ENCODE measurements around the gene WDR36.

Gene WDR36

DNA sequence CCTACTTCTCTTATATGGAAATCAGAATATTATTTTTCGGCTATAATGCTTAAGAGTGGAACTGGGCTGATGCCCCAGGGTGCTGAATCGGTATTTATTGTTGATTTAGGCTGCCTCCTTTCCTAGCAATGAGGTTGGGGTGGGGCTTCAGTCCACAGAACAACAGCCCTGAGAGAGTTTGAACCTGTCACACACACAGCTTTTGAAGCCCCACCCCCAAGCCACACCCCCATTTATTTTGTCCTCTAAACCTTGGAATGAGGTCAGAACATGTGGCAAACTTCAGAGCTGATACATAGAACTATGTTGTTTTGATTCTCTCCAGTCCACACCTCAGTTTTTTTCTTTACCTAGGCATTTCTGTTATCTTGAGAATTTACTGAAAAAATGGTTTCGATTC, 80.4 kb downstream of the WDR36 start:
- FAIRE-seq, result no peak
- TF ChIP-seq, protein P1, sequence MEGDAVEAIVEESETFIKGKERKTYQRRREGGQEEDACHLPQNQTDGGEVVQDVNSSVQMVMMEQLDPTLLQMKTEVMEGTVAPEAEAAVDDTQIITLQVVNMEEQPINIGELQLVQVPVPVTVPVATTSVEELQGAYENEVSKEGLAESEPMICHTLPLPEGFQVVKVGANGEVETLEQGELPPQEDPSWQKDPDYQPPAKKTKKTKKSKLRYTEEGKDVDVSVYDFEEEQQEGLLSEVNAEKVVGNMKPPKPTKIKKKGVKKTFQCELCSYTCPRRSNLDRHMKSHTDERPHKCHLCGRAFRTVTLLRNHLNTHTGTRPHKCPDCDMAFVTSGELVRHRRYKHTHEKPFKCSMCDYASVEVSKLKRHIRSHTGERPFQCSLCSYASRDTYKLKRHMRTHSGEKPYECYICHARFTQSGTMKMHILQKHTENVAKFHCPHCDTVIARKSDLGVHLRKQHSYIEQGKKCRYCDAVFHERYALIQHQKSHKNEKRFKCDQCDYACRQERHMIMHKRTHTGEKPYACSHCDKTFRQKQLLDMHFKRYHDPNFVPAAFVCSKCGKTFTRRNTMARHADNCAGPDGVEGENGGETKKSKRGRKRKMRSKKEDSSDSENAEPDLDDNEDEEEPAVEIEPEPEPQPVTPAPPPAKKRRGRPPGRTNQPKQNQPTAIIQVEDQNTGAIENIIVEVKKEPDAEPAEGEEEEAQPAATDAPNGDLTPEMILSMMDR (IDR thresholded peaks at IDR 0.05; ENCODE audit: insufficient read depth, missing control alignments), result no peak
- DNase-seq (ENCODE audit: insufficient read length, low spot score), result no peak

DNA sequence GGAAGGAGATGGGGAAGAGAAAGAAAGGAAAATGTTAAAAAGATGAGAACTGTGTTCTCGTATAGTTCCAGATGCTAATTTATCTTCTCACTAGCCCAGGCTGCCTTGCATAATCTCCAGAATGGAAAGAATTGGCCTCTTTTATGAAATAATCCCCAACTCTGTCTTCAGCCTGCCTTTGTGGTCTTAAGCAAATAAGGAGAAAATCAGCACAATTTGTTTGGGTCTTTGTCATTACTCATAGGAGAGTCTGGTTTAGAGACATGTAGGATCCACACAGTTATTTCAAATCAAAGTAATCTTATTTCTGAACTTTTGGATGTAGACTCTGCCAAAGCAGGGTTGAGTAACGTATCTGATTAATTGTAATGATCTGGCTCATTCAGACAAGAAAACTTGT, 81.3 kb downstream of the WDR36 start:
- DNase-seq (ENCODE audit: insufficient read length, low spot score), result no peak
- TF ChIP-seq, protein P1 (IDR thresholded peaks at IDR 0.05; ENCODE audit: insufficient read depth, missing control alignments), result no peak
- FAIRE-seq, result no peak
